ENCODE measurements around the gene CD200.

CD200 gene

GRCh38 chr3:112366522-112366921, 33.6 kb downstream of the CD200 start:
- Histone ChIP-seq H3K18ac (ENCODE audit: low read depth in 1 of 2, low read length in 2 of 2) (no peak overlapping the region), H3K27ac (ENCODE audit: low read length, poor library complexity, severe bottlenecking) (no peak overlapping the region), H2BK15ac (ENCODE audit: low read depth, poor library complexity, severe bottlenecking) (no peak overlapping the region), H2AFZ (ENCODE audit: low read depth, low read length) (no peak overlapping the region), H4K8ac (ENCODE audit: low read length) (no peak overlapping the region), H3K4me3 (ENCODE audit: insufficient read depth in 1 of 2, low read depth in 1 of 2, low read length in 2 of 2) (no peak overlapping the region), H3K4me2 (ENCODE audit: low read length, poor library complexity, severe bottlenecking) (no peak overlapping the region), H3K4me1 (ENCODE audit: control insufficient read depth, insufficient read depth, low read depth, low read length) (peaks cover 2% of the 10 kb centered on the region), H3K9me3 (ENCODE audit: control insufficient read depth, low read length) (no peaks in the 10 kb centered on the region), H2AK5ac (ENCODE audit: low read length, severe bottlenecking) (no peak overlapping the region), H2BK12ac (ENCODE audit: low read length in 2 of 2) (no peak overlapping the region), H3K36me3 (ENCODE audit: control insufficient read depth in 1 of 2, insufficient read depth in 2 of 2, low read depth in 1 of 2, low read length in 2 of 2) (no peaks in the 10 kb centered on the region), H3K23ac (ENCODE audit: low read length in 2 of 2) (no peak overlapping the region), H3K4ac (ENCODE audit: low read depth in 1 of 2, low read length in 2 of 2) (no peak overlapping the region), H4K91ac (ENCODE audit: low read length) (no peak overlapping the region), H3K14ac (ENCODE audit: low read length in 2 of 2) (no peak overlapping the region), H3K27me3 (ENCODE audit: control insufficient read depth in 1 of 2, insufficient read depth in 1 of 2, low read length in 2 of 2) (no peaks in the 10 kb centered on the region), H2BK5ac (ENCODE audit: low read depth, low read length, poor library complexity, severe bottlenecking) (no peak overlapping the region), H3K79me1 (replicated peaks; ENCODE audit: low read length, poor library complexity, severe bottlenecking) (no peaks in the 10 kb centered on the region), H3K9ac (ENCODE audit: low read length) (no peak overlapping the region), H2BK120ac (ENCODE audit: low read depth, low read length) (no peak overlapping the region)
- 80% methylated on average over 1 of the region's 3 CpGs for WGBS
- no peak for DNase-seq

- Histone ChIP-seq H3K4me3 (ENCODE audit: insufficient read depth in 1 of 2, low read depth in 1 of 2, low read length in 2 of 2) (no peak overlapping the region), H3K4me2 (ENCODE audit: low read length, poor library complexity, severe bottlenecking) (no peak overlapping the region), H3K14ac (ENCODE audit: low read length in 2 of 2) (no peak overlapping the region), H3K27me3 (ENCODE audit: control insufficient read depth in 1 of 2, insufficient read depth in 1 of 2, low read length in 2 of 2) (no peaks in the 10 kb centered on the region), H3K23ac (ENCODE audit: low read length in 2 of 2) (no peak overlapping the region), H3K36me3 (ENCODE audit: control insufficient read depth in 1 of 2, insufficient read depth in 2 of 2, low read depth in 1 of 2, low read length in 2 of 2) (no peaks in the 10 kb centered on the region), H3K9ac (ENCODE audit: low read length) (no peak overlapping the region), H3K4me1 (ENCODE audit: control insufficient read depth, insufficient read depth, low read depth, low read length) (no peaks in the 10 kb centered on the region), H3K27ac (ENCODE audit: low read length, poor library complexity, severe bottlenecking) (no peak overlapping the region), H3K18ac (ENCODE audit: low read depth in 1 of 2, low read length in 2 of 2) (no peak overlapping the region), H3K4ac (ENCODE audit: low read depth in 1 of 2, low read length in 2 of 2) (no peak overlapping the region), H2BK5ac (ENCODE audit: low read depth, low read length, poor library complexity, severe bottlenecking) (no peak overlapping the region), H2BK12ac (ENCODE audit: low read length in 2 of 2) (no peak overlapping the region), H3K79me1 (replicated peaks; ENCODE audit: low read length, poor library complexity, severe bottlenecking) (no peaks in the 10 kb centered on the region), H4K91ac (ENCODE audit: low read length) (no peak overlapping the region), H2AK5ac (ENCODE audit: low read length, severe bottlenecking) (no peak overlapping the region), H2BK120ac (ENCODE audit: low read depth, low read length) (no peak overlapping the region), H4K8ac (ENCODE audit: low read length) (no peak overlapping the region), H2AFZ (ENCODE audit: low read depth, low read length) (no peak overlapping the region), H3K9me3 (ENCODE audit: control insufficient read depth, low read length) (no peaks in the 10 kb centered on the region), H2BK15ac (ENCODE audit: low read depth, poor library complexity, severe bottlenecking) (no peak overlapping the region)
- WGBS = 90% methylated on average over 3 of the region's 3 CpGs
- DNase-seq = no peak
Observed at GRCh38 chr3:112371569-112371968, 38.6 kb downstream of the CD200 start.

- H2AFZ ChIP-seq (ENCODE audit: low read depth, low read length) = no peak overlapping the region
- H3K4ac ChIP-seq (ENCODE audit: low read depth in 1 of 2, low read length in 2 of 2) = no peak overlapping the region
- H2AK5ac ChIP-seq (ENCODE audit: low read length, severe bottlenecking) = no peak overlapping the region
- DNase-seq = no peak
- no peak overlapping the region for H2BK5ac ChIP-seq (ENCODE audit: low read depth, low read length, poor library complexity, severe bottlenecking)
- H3K18ac ChIP-seq (ENCODE audit: low read depth in 1 of 2, low read length in 2 of 2) = no peak overlapping the region
- H3K9ac ChIP-seq (ENCODE audit: low read length) = no peak overlapping the region
- no peak overlapping the region for H3K4me2 ChIP-seq (ENCODE audit: low read length, poor library complexity, severe bottlenecking)
- H3K36me3 ChIP-seq (ENCODE audit: control insufficient read depth in 1 of 2, insufficient read depth in 2 of 2, low read depth in 1 of 2, low read length in 2 of 2) = no peaks in the 10 kb centered on the region
- no peaks in the 10 kb centered on the region for H3K27me3 ChIP-seq (ENCODE audit: control insufficient read depth in 1 of 2, insufficient read depth in 1 of 2, low read length in 2 of 2)
- H3K14ac ChIP-seq (ENCODE audit: low read length in 2 of 2) = no peak overlapping the region
- no peak overlapping the region for H3K23ac ChIP-seq (ENCODE audit: low read length in 2 of 2)
- no CpG with 5 or more reads among the region's 1 CpG for WGBS
- H3K9me3 ChIP-seq (ENCODE audit: control insufficient read depth, low read length) = no peaks in the 10 kb centered on the region
- no peak overlapping the region for H4K8ac ChIP-seq (ENCODE audit: low read length)
- no peak overlapping the region for H2BK120ac ChIP-seq (ENCODE audit: low read depth, low read length)
- no peaks in the 10 kb centered on the region for H3K4me1 ChIP-seq (ENCODE audit: control insufficient read depth, insufficient read depth, low read depth, low read length)
- H3K27ac ChIP-seq (ENCODE audit: low read length, poor library complexity, severe bottlenecking) = no peak overlapping the region
- H4K91ac ChIP-seq (ENCODE audit: low read length) = no peak overlapping the region
- H2BK12ac ChIP-seq (ENCODE audit: low read length in 2 of 2) = no peak overlapping the region
- H2BK15ac ChIP-seq (ENCODE audit: low read depth, poor library complexity, severe bottlenecking) = no peak overlapping the region
- no peak overlapping the region for H3K4me3 ChIP-seq (ENCODE audit: insufficient read depth in 1 of 2, low read depth in 1 of 2, low read length in 2 of 2)
- H3K79me1 ChIP-seq (replicated peaks; ENCODE audit: low read length, poor library complexity, severe bottlenecking) = no peaks in the 10 kb centered on the region
Observed at GRCh38 chr3:112372396-112372795, 39.4 kb downstream of the CD200 start.

GRCh38 chr3:112373476-112373875, 40.5 kb downstream of the CD200 start:
- H2AK5ac ChIP-seq (ENCODE audit: low read length, severe bottlenecking) = no peak overlapping the region
- H3K9ac ChIP-seq (ENCODE audit: low read length) = no peak overlapping the region
- H2BK5ac ChIP-seq (ENCODE audit: low read depth, low read length, poor library complexity, severe bottlenecking) = no peak overlapping the region
- peaks cover 3% of the 10 kb centered on the region for H3K4me1 ChIP-seq (ENCODE audit: control insufficient read depth, insufficient read depth, low read depth, low read length)
- no peak overlapping the region for H3K4me3 ChIP-seq (ENCODE audit: insufficient read depth in 1 of 2, low read depth in 1 of 2, low read length in 2 of 2)
- H3K23ac ChIP-seq (ENCODE audit: low read length in 2 of 2) = no peak overlapping the region
- no peaks in the 10 kb centered on the region for H3K36me3 ChIP-seq (ENCODE audit: control insufficient read depth in 1 of 2, insufficient read depth in 2 of 2, low read depth in 1 of 2, low read length in 2 of 2)
- no peak overlapping the region for H2AFZ ChIP-seq (ENCODE audit: low read depth, low read length)
- H3K14ac ChIP-seq (ENCODE audit: low read length in 2 of 2) = no peak overlapping the region
- no peak overlapping the region for H3K18ac ChIP-seq (ENCODE audit: low read depth in 1 of 2, low read length in 2 of 2)
- WGBS = 100% methylated on average over 1 of the region's 4 CpGs
- no peak overlapping the region for H2BK12ac ChIP-seq (ENCODE audit: low read length in 2 of 2)
- H3K27me3 ChIP-seq (ENCODE audit: control insufficient read depth in 1 of 2, insufficient read depth in 1 of 2, low read length in 2 of 2) = no peaks in the 10 kb centered on the region
- no peak overlapping the region for H3K4ac ChIP-seq (ENCODE audit: low read depth in 1 of 2, low read length in 2 of 2)
- no peak overlapping the region for H2BK120ac ChIP-seq (ENCODE audit: low read depth, low read length)
- H3K4me2 ChIP-seq (ENCODE audit: low read length, poor library complexity, severe bottlenecking) = no peak overlapping the region
- no peak overlapping the region for H4K8ac ChIP-seq (ENCODE audit: low read length)
- no peaks in the 10 kb centered on the region for H3K79me1 ChIP-seq (replicated peaks; ENCODE audit: low read length, poor library complexity, severe bottlenecking)
- no peak overlapping the region for H2BK15ac ChIP-seq (ENCODE audit: low read depth, poor library complexity, severe bottlenecking)
- DNase-seq = no peak
- H4K91ac ChIP-seq (ENCODE audit: low read length) = no peak overlapping the region
- H3K27ac ChIP-seq (ENCODE audit: low read length, poor library complexity, severe bottlenecking) = no peak overlapping the region
- no peaks in the 10 kb centered on the region for H3K9me3 ChIP-seq (ENCODE audit: control insufficient read depth, low read length)

Measured in mesenchymal stem cell (in vitro differentiated cells and primary cell).